NT2/D1 (cell line): Measurements from ENCODE around the gene LGALS4.

Source experiments
- YY1 ChIP-seq: IDR thresholded peaks from 2 replicates; pipeline ENCODE4 v1.6.1; 2011; ENCODE audit not compliant: insufficient read length, insufficient read depth
- ZNF274 ChIP-seq: IDR thresholded peaks from 2 replicates; pipeline ENCODE4 v1.6.1; 2011; ENCODE audit warnings: mild to moderate bottlenecking, low read depth, low read length

DNA sequence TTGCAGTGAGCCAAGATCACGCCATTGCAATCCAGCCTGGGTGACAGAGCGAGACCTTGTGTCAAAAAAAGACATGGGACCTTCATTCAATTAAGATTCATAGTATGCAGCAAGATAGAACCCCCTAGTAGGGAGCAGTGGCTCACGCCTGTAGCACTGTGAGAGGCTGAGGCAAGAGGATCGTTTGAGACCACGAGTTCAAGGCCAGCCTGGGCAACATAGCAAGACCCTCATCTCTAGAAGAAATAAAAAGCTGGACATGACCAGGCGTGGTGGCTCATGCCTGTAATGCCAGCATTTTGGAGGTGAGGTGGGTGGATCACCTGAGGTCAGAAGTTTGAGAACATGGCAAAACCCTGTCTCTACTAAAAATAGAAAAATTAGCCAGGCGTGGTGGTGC is 32.3 kb downstream of the LGALS4 start:
- TF ChIP-seq YY1 (no peak), ZNF274 (no peak)
